DND-41 (cell line): ENCODE data around the gene RORC.
A peak's percentile ranks its signal among the peaks of the same experiment; 100 is the strongest.

Experiments
- ATAC-seq: fragments of 200-7000 bp; cut with Tn5 transposase; 3 replicates; pipeline ENCODE4 v1.9.1; 2021; ENCODE audit warnings: low read depth; ENCODE audit not compliant: insufficient read depth
- DNase-seq: peaks from one replicate; pipeline ENCODE4 v3.0.0-alpha.2; 2020
- H2AFZ ChIP-seq: 2 replicates; pipeline ENCODE4 v1.6.0; 2012; ENCODE audit warnings: low read depth, low read length
- H3K27ac ChIP-seq: 2 replicates; pipeline ENCODE4 v1.5.1; 2012; ENCODE audit warnings: low read length, inconsistent platforms
- H3K27me3 ChIP-seq: fragments of 200-600 bp; sonication (generic); 2 replicates; pipeline ENCODE4 v1.6.0; 2012; ENCODE audit warnings: low read length, mild to moderate bottlenecking, inconsistent platforms; ENCODE audit not compliant: insufficient read depth, poor library complexity
- H3K36me3 ChIP-seq: 2 replicates; pipeline ENCODE4 v1.5.1; 2012; ENCODE audit warnings: low read length, inconsistent platforms; ENCODE audit not compliant: insufficient read depth
- H3K4me1 ChIP-seq: 2 replicates; pipeline ENCODE4 v1.5.1; 2012; ENCODE audit warnings: mild to moderate bottlenecking, low read length; ENCODE audit not compliant: insufficient read depth
- H3K4me2 ChIP-seq: 2 replicates; pipeline ENCODE4 v1.6.0; 2012; ENCODE audit warnings: mild to moderate bottlenecking, moderate library complexity, low read length, inconsistent platforms; ENCODE audit not compliant: insufficient read depth
- H3K4me3 ChIP-seq, 2 experiments: fragments of 200-600 bp in 1 of 2; shearing (Covaris generic) in 1 of 2; 2 replicates each; pipeline ENCODE4 v1.5.1; 2012 to 2016; ENCODE audit warnings: inconsistent platforms in 2 of 2, low read length in 2 of 2, mild to moderate bottlenecking in 2 of 2, low read depth in 1 of 2, moderate library complexity in 1 of 2
- H3K79me2 ChIP-seq: 2 replicates; pipeline ENCODE4 v1.6.0; 2012; ENCODE audit warnings: low read length, inconsistent platforms; ENCODE audit not compliant: insufficient read depth
- H3K9ac ChIP-seq: 2 replicates; pipeline ENCODE4 v1.6.0; 2012; ENCODE audit warnings: low read depth, mild to moderate bottlenecking, inconsistent platforms, low read length, moderate library complexity
- H3K9me3 ChIP-seq: 2 replicates; pipeline ENCODE4 v1.5.1; 2012; ENCODE audit warnings: low read length, moderate library complexity, mild to moderate bottlenecking, inconsistent platforms; ENCODE audit not compliant: insufficient read depth, severe bottlenecking
- H4K20me1 ChIP-seq: 2 replicates; pipeline ENCODE4 v1.6.0; 2012; ENCODE audit warnings: low read length; ENCODE audit not compliant: insufficient read depth
- CTCF ChIP-seq: IDR thresholded peaks from 2 replicates; pipeline ENCODE4 v1.5.1; 2012; ENCODE audit warnings: borderline replicate concordance, low read length, moderate library complexity, mild to moderate bottlenecking; ENCODE audit not compliant: poor library complexity, severe bottlenecking; ENCODE audit errors: extremely low read depth
- EZH2 ChIP-seq: IDR thresholded peaks from 3 replicates; pipeline ENCODE4 v1.6.1; 2012; ENCODE audit warnings: borderline replicate concordance, low read depth, mild to moderate bottlenecking, moderate library complexity, low read length, inconsistent platforms; ENCODE audit not compliant: severe bottlenecking

Gene RORC

GRCh38 chr1:151835596-151835995 lies 4.0 kb upstream of the RORC start:
- TF ChIP-seq EZH2 = no peak
- TF ChIP-seq CTCF = no peak
- Histone ChIP-seq H3K4me3 (no peak overlapping the region), H3K27ac (no peak overlapping the region; the same call in 1 of the 2 replicates), H2AFZ (no peak overlapping the region), H3K9me3 (no peaks in the 10 kb centered on the region), H3K36me3 (no peaks in the 10 kb centered on the region), H3K4me2 (no peak overlapping the region), H3K79me2 (no peaks in the 10 kb centered on the region), H3K27me3 (no peaks in the 10 kb centered on the region), H3K9ac (no peak overlapping the region), H3K4me1 (peaks cover 43% of the 10 kb centered on the region), H4K20me1 (no peaks in the 10 kb centered on the region)
- ATAC-seq (no peak), DNase-seq (no peak)

DNA sequence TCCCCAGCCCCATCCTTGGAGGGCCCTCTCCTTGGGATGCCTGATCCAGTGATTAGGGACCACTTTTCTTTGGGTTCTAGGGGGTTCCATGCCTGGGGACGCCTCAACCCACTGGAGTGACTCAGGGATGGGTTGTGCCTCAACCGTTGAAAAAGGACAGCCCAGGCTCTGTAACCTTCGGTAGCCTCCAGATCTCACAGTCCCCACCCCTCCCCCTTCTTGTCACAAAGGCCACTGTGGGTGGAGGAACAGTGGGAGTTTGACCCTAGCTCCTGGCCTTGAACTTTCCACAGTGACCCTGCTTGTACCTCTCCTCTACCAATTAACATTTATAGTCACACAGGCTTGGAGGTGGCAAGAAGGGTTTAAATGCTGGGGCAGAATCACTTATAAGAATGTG lies 2.6 kb upstream of the RORC start:
- Histone ChIP-seq H3K4me1 (peaks cover 56% of the 10 kb centered on the region), H3K27ac (peak overlapping the region; percentile 41; the same call in 1 of the 2 replicates), H4K20me1 (no peaks in the 10 kb centered on the region), H3K27me3 (no peaks in the 10 kb centered on the region), H2AFZ (no peak overlapping the region), H3K36me3 (no peaks in the 10 kb centered on the region), H3K4me3 (no peak overlapping the region), H3K9ac (no peak overlapping the region), H3K4me2 (no peak overlapping the region), H3K9me3 (no peaks in the 10 kb centered on the region), H3K79me2 (no peaks in the 10 kb centered on the region)
- ATAC-seq (no peak), DNase-seq (no peak)
- TF ChIP-seq EZH2 (no peak), CTCF (no peak)

- H3K27me3 ChIP-seq = no peaks in the 10 kb centered on the region
- H2AFZ ChIP-seq = no peak overlapping the region
- H3K4me1 ChIP-seq = peaks cover 65% of the 10 kb centered on the region
- H3K27ac ChIP-seq = peak overlapping the region; percentile 26; the same call in 1 of the 2 replicates
- H3K9ac ChIP-seq = no peak overlapping the region
- H3K4me3 ChIP-seq = no peak overlapping the region
- TF ChIP-seq EZH2 = no peak
- TF ChIP-seq CTCF = no peak
- H3K9me3 ChIP-seq = no peaks in the 10 kb centered on the region
- no peak for ATAC-seq
- no peaks in the 10 kb centered on the region for H3K79me2 ChIP-seq
- no peak overlapping the region for H3K4me2 ChIP-seq
- H3K36me3 ChIP-seq = no peaks in the 10 kb centered on the region
- no peak for DNase-seq
- H4K20me1 ChIP-seq = no peaks in the 10 kb centered on the region
These were observed 1.7 kb upstream of the RORC start for GRCh38 chr1:151833172-151833900.
